ENCODE data around the gene GJC2.

The GJC2 gene

DNA sequence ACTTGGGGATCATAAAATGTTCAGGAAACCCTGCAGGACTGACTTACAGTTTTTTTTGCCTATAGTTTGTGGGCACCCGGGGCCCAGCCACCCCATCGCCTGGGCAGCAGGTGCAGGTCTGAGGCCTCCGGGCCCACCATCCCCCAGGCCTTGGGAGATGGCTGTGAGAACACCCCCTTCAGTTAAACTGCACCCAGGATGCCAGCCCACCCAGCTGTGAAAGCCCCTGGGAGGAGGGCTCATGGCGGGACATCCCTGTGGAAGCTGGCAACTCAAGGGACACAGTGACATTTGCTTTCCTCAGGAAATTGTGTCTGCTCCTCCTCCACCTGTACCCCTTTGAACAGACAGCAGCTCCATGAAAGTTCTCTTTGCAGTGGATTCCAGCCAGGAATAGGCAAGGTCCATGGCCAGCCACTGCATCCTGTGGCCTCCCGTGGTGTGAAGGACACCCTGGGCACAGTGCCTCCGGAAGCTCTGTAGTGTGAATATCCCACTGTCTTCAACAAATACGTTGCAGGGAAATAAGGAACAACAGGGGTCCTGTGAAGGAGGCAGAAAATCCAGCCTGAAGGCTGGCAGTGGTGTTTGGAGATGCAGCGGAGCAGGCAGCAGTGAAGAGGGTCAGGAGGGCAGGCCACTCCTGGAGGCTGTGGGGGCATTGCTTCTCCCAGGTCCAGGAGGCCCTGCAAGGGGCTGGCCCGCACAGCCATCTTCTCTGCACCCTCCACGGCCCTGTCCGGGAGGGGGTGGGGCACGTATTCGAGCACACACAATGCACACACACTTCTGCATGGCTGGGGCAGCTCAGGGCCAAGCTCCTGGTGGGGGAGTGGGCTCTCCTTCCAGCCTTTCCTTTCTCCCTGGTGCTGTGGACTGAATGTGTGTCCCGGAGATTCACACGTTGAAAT is 56.1 kb downstream of the GJC2 start:
- H3K4me3 Mint-ChIP-seq, result no peak overlapping the region
- no peak for DNase-seq
- no peaks in the 10 kb centered on the region for H3K36me3 Mint-ChIP-seq
- no peaks in the 10 kb centered on the region for H3K4me1 Mint-ChIP-seq
- peaks cover 35% of the 10 kb centered on the region for H3K27me3 Mint-ChIP-seq
- no peaks in the 10 kb centered on the region for H3K9me3 Mint-ChIP-seq
- CTCF ChIA-PET, result interaction anchor here (1.0 to 1.9 kb wide), 2 partner anchors 8 to 12 kb away, joined by 4 to 5 read pairs; no protein-coding TSS in a partner anchor
- no peak overlapping the region for H3K27ac Mint-ChIP-seq

DNA sequence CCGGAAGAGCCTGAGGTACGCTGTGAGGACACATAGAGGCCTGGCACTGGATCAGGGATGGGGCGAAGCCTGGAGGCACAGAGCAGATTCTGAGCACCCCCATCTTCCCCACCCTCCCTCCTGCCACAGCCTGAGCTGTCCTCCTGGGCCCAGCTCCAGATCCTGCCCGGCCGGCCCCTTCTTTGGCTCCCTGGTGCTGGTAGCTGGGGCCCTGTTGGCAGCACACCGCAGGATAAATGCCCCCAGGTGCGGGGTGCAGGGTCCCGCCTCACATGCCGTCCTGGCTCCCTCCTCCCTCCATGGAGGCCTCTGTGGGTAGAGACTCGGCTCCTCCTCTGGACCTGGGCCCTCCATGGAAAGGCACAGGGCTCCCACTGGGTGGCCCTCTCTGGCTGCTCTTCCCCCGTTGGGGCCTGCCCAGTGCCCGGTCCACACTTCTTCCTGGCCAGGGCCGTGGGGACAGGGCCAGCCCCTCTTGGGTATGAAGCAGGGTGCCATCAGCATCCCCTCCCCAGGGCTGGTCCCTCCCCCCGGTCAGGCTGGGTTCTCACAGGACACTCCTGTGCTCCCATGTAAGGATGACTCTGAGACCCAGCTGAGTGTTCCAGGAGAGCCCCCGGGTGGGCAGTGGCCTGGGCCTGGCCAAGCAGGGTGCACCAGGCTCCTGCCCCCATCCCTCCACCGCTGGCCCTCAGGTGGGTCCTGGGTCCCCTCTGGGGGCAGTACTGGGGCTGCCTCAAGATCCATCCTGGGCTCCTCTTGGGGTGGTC is 57.0 kb downstream of the GJC2 start:
- CTCF ChIA-PET, result interaction anchor here (1.0 kb wide), 1 partner anchor 11 kb away, joined by 5 read pairs; no protein-coding TSS in a partner anchor
- no peak for DNase-seq
- no peak overlapping the region for H3K4me3 Mint-ChIP-seq
- peaks cover 35% of the 10 kb centered on the region for H3K27me3 Mint-ChIP-seq
- H3K9me3 Mint-ChIP-seq, result no peaks in the 10 kb centered on the region
- H3K27ac Mint-ChIP-seq, result no peak overlapping the region
- H3K36me3 Mint-ChIP-seq, result no peaks in the 10 kb centered on the region
- H3K4me1 Mint-ChIP-seq, result peaks cover 6% of the 10 kb centered on the region

DNA sequence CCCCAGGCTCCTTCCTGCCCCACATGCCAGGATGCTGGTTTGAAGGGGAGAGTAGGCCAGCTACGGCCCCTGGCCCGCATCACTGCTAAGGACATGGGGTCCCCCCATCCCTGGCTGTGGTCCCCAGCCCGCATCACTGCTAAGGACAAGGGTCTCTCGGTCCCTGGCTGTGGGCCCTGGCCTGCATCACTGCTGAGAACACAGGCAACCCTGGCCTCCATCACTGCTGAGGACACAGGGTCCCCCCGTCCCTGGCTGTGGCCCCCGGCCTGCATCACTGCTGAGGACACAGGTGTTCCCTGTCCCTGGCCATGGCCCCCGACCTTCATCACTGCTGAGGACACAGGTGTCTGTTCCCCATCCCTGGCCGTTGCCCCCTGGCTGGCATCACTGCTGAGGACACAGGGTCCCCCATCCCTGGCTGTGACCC is 57.7 kb downstream of the GJC2 start:
- DNase-seq, result no peak
- CTCF ChIA-PET, result no interaction called here
- H3K36me3 Mint-ChIP-seq, result no peaks in the 10 kb centered on the region
- H3K27me3 Mint-ChIP-seq, result peaks cover 35% of the 10 kb centered on the region
- no peak overlapping the region for H3K27ac Mint-ChIP-seq
- H3K4me3 Mint-ChIP-seq, result no peak overlapping the region
- peaks cover 6% of the 10 kb centered on the region for H3K4me1 Mint-ChIP-seq
- H3K9me3 Mint-ChIP-seq, result no peaks in the 10 kb centered on the region

DNA sequence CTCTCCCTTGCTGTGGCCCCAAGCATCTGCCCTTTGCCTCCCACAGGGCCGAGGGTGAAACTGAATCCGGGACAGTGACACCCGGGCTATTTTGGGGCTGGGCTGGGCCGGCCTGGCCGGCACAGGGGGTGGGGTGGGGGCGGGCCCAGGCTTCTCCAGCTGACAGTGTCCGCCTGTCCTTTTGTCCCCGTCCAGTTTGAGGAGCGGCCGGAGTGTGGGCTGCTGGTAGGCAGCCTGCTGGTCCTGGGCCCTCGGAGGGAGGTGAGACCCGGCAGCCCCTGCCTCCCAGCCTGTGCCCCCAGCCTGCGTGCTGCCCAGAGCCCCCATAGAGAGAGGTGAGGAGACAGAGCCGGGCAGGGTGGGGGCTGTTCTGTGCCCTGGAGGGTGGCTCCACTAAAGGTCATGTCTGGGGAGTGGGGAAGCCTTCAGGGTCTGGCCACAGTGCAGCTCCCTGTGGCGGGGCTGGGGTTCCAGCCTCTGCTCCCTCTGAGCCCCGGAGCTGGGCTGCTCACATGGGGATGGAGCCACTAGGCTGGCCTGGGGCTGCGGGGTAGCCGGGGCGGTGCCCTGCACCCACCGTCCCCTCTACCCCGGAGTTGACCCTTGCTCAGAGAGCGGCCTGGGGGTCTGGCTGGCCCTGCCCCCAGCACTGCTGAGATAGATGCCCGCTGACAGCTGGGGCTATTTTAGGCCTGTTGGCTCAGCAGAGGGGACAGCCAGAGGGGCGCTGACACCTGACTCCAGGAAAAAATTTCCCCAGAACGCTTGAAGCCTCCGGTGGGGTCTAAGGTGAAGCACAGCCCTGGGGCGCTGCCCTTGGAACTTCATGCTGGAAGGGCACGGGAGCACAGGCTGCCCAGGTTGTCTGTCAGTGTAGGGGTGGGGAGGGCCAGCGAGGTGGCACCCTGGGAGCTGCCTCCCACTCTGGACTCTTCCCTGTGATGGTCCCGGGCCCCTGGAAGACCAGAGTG is 58.4 kb downstream of the GJC2 start, which contains the start of gene OBSCN:
Gene OBSCN, plus strand, starts transcription at position 194 of the 971 bp plus-strand sequence. CDS start 3,740 bp downstream, outside the sequence.
- Mint-ChIP-seq H3K27ac (no peak within 1 kb of the TSS), H3K27me3 (peaks cover 35% of the 10 kb centered on the region), H3K4me1 (peaks cover 6% of the 10 kb centered on the region), H3K4me3 (no peak within 1 kb of the TSS), H3K36me3 (no peaks in the 10 kb centered on the region), H3K9me3 (no peaks in the 10 kb centered on the region)
- no peak for DNase-seq
- CTCF ChIA-PET, result no interaction called here

DNA sequence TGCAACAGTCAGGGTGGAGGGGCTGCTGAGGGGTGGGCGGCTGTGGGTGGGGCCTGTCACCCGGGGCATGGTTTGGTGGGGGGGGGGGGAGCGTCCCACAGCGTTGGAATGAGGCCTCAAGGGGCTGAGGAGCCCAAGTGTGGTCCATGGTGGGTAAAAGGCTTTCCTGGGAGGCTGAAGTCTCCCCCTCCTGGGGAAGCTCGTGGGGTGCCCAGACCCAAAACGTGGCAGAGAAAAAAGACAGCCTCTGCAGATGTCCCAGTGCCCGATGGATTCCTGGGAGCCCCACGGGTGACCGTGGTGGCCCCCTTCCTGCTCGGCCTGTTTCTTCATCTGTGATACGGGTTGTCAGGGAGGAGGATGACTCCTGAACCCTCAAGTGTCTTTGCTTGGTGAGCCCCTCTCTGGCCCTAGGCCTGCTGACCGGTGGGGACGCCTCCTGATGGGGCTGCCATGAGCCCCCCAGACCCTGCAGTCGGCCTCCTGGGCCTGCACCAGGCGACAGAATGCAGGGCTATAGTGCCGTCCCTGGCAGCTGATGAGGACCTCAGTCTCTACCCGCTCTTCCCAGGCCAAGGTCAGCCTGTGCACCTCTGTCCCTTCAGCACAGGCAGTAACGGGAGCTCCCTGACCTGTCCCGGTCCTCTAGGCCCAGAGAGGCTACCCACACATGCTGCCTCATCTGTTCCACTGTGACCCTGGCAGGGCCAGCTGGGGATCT is 59.3 kb downstream of the GJC2 start:
- no peak for DNase-seq
- Mint-ChIP-seq H3K4me1 (peaks cover 8% of the 10 kb centered on the region), H3K4me3 (no peak overlapping the region), H3K9me3 (no peaks in the 10 kb centered on the region), H3K36me3 (no peaks in the 10 kb centered on the region), H3K27me3 (peaks cover 29% of the 10 kb centered on the region), H3K27ac (no peak overlapping the region)
- CTCF ChIA-PET, result no interaction called here

Data from activated naive CD4-positive, alpha-beta T cell treated with anti-CD3 and anti-CD28 coated beads, Interleukin-2, amount 10 ng/mL, durations not matched to agents 7 days and 5 days (primary cell).